Activated B cell treated with CpG ODN at 0.5 μM for 24 hours (primary cell): ENCODE results near the gene BFSP1. TPM values are rescaled to one million over a fixed set of nuclear protein-coding genes. Genes with fewer than 3 reads are reported as not detected.

Experiments used
- ATAC-seq: fragments of 200-7000 bp; cut with Tn5 transposase; one replicate; pipeline ENCODE4 v1.10.0; 2021; ENCODE audit warnings: low read depth, mild to moderate bottlenecking, moderate library complexity
- CTCF ChIA-PET: fragments of 350-600 bp; sonication (Branson Sonifier 250); formaldehyde crosslinking; loops from one replicate; lab custom pipeline; 2021; ENCODE audit warnings: antibody characterized with exemption; lab: Charles Lee
- POLR2A ChIA-PET: fragments of 350-600 bp; sonication (Branson Sonifier 250); formaldehyde crosslinking; loops from one replicate; lab custom pipeline; 2021; ENCODE audit warnings: antibody characterized with exemption; lab: Charles Lee
- DNase-seq: peaks from one replicate; pipeline ENCODE4 v3.0.0; 2022
- H3K27ac Mint-ChIP-seq: one replicate; pipeline ENCODE4 v1.8.0; 2020; ENCODE audit warnings: mixed read lengths
- H3K27me3 Mint-ChIP-seq: one replicate; pipeline ENCODE4 v1.8.0; 2021; ENCODE audit warnings: mixed read lengths
- H3K36me3 Mint-ChIP-seq: one replicate; pipeline ENCODE4 v1.8.0; 2021; ENCODE audit warnings: low read depth, mixed read lengths
- H3K4me1 Mint-ChIP-seq: one replicate; pipeline ENCODE4 v1.8.0; 2021; ENCODE audit warnings: mixed read lengths
- H3K4me3 Mint-ChIP-seq: one replicate; pipeline ENCODE4 v1.8.0; 2020; ENCODE audit warnings: mild to moderate bottlenecking, mixed read lengths
- H3K9me3 Mint-ChIP-seq: one replicate; pipeline ENCODE4 v1.8.0; 2020; ENCODE audit warnings: mixed read lengths
- intact Hi-C: fragments of 100-400 bp; cut with micrococcal nuclease; formaldehyde crosslinking; loops from one replicate; pipeline ENCODE4 v1.15.1; 2024
- total RNA-seq: library from RNA; stranded (reverse); gene quantifications from 2 replicates; pipeline ENCODE4 v1.2.3, GENCODE V29; 2022
- TF ChIP-seq, protein P1 (sequence below): fragments of 200-600 bp; IDR thresholded peaks from one replicate; pipeline ENCODE4 v1.8.0; 2022; ENCODE audit warnings: antibody characterized with exemption, mild to moderate bottlenecking

The BFSP1 gene
- total RNA-seq, 1 donor from 2014 or later, result not detected

DNA sequence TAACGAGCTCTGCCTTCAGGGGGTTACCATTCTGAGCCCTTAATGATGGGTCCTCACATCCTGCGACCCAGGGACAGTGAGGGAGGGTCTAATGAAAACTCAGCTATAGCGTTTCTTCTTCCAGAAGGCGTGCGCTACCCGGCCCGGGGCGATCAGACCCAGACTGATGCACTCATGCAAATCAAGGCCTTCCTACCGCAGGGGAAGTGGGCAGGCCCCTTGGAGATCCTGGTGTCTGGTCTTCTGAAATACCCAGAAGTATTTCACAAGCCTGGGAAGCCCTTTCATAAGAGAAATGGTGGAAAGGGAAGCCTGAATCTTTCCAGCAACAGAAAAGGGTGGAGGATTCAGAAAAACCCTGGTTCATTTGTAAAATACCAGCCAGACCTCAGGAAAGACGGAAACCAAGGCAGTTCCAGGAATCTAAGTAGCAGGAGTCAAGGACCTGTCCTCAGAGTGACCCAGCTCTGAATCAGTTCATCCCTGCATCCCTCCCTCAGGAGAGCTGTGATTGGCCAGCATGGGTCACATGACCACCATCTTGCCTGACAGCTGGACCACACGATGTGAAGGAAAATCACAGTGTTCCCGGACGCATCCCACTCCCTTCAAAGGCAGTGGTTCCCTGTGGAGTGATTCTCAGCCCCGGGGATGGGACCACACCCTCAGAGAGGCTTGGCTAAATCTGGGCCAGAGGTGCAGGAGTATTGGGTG, 12.7 kb downstream of the BFSP1 start:
- Mint-ChIP-seq H3K4me1 (no peaks in the 10 kb centered on the region), H3K9me3 (no peaks in the 10 kb centered on the region), H3K36me3 (no peaks in the 10 kb centered on the region), H3K27ac (no peak overlapping the region), H3K27me3 (peaks cover 20% of the 10 kb centered on the region), H3K4me3 (no peak overlapping the region)
- no peak for DNase-seq
- ChIA-PET CTCF (no interaction called here), POLR2A (no interaction called here)
- no peak for ATAC-seq
- TF ChIP-seq, protein P1, sequence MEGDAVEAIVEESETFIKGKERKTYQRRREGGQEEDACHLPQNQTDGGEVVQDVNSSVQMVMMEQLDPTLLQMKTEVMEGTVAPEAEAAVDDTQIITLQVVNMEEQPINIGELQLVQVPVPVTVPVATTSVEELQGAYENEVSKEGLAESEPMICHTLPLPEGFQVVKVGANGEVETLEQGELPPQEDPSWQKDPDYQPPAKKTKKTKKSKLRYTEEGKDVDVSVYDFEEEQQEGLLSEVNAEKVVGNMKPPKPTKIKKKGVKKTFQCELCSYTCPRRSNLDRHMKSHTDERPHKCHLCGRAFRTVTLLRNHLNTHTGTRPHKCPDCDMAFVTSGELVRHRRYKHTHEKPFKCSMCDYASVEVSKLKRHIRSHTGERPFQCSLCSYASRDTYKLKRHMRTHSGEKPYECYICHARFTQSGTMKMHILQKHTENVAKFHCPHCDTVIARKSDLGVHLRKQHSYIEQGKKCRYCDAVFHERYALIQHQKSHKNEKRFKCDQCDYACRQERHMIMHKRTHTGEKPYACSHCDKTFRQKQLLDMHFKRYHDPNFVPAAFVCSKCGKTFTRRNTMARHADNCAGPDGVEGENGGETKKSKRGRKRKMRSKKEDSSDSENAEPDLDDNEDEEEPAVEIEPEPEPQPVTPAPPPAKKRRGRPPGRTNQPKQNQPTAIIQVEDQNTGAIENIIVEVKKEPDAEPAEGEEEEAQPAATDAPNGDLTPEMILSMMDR, result no peak
- intact Hi-C loops, result no loop called here

DNA sequence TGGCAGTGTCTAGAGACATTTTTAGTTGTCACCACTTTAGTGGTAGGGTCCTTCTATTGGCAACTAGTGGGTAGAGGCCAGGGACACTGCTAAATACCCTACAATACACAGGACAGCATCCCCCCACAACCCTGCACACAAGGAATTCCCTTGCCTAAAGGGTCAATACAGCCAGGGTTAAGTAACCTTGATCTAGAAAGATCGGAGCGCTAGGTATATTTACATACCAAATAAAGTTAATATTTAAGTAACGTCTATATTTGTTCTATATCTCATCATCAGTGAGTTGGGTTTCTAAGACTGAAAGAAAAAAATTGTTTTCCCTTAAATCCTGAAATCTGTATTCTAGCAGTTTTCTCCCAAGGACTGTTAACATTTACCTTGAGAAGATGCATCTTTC, 16.1 kb downstream of the BFSP1 start:
- Mint-ChIP-seq H3K4me1 (no peaks in the 10 kb centered on the region), H3K4me3 (no peak overlapping the region), H3K27me3 (peaks cover 20% of the 10 kb centered on the region), H3K36me3 (no peaks in the 10 kb centered on the region), H3K9me3 (no peaks in the 10 kb centered on the region), H3K27ac (no peak overlapping the region)
- POLR2A ChIA-PET, result no interaction called here
- DNase-seq (no peak), ATAC-seq (no peak)
- CTCF ChIA-PET, result no interaction called here
- TF ChIP-seq, protein P1, result no peak
- intact Hi-C loops, result no loop called here

DNA sequence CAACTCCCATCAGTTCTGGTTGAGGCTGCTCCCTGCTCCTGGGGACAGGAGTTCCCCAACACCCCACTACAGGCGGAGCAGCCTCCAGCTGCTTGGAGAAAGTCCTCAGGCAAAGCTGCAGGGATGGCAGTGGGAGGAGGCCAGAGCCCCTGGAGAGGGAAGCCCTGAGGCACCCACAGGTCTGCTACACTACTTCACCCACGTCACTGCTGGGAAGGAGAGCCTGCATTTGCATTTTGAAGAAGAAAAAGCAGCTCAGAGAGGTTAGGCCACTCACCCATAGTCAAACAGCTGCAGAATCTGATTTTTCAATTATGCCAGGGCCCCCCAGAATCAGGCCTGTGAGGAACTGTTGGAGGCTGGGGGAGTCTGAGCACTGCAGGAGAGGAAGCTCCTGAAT, 17.2 kb downstream of the BFSP1 start:
- intact Hi-C loops, result no loop called here
- ChIA-PET POLR2A (no interaction called here), CTCF (no interaction called here)
- Mint-ChIP-seq H3K4me1 (no peaks in the 10 kb centered on the region), H3K27me3 (peaks cover 22% of the 10 kb centered on the region), H3K9me3 (no peaks in the 10 kb centered on the region), H3K4me3 (no peak overlapping the region), H3K27ac (no peak overlapping the region), H3K36me3 (no peaks in the 10 kb centered on the region)
- TF ChIP-seq, protein P1, result no peak
- DNase-seq, result no peak
- ATAC-seq, result no peak

DNA sequence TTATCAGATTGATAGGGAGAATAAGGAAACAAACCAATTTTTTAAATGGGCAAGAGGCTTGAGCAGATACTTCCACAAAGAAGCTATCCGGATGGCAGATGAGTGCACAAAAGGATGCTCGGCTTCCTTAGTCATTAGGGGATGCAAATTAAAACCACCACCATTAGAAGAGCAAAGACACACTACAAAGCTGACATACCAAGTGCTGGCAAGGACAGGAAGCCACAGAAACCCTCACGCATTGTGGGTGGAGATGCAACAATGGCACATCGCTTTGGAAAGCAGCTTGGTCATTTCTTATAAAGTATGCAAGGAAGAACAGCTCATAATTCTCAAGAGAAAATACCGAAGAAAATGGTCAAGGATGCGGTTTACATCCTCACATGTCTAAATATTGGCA, 19.8 kb downstream of the BFSP1 start:
- Mint-ChIP-seq H3K4me3 (no peak overlapping the region), H3K4me1 (no peaks in the 10 kb centered on the region), H3K27ac (no peak overlapping the region), H3K36me3 (no peaks in the 10 kb centered on the region), H3K9me3 (no peaks in the 10 kb centered on the region), H3K27me3 (peaks cover 13% of the 10 kb centered on the region)
- TF ChIP-seq, protein P1, result no peak
- ChIA-PET POLR2A (no interaction called here), CTCF (interaction anchor here (0.9 kb wide), 1 partner anchor 25 kb away, joined by 3 read pairs; no protein-coding TSS in a partner anchor)
- ATAC-seq (no peak), DNase-seq (no peak)
- intact Hi-C loops, result no loop called here

DNA sequence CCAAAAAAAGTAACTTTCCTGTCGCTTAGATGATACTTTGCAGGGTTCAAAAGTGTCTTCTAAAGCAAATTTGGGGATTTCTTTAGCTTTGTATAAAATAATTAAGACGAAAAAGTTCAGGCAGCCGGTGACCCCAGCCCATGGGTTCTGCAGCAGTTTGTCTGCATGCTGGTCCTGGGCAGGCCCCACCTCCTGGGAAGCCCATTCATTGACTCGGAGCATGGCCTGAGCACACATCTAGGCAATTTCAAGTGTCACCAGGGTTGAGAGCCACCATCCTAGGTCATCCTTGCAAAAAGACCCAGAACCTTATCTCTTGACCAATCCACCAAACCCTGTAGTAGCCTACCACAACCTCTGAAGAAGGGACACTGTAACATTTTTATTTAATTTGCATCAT, 20.6 kb downstream of the BFSP1 start:
- intact Hi-C loops, result no loop called here

More for the DNA sequence above, 20.6 kb downstream of the BFSP1 start:
- no peak for ATAC-seq
- H3K4me3 Mint-ChIP-seq, result no peak overlapping the region
- DNase-seq, result no peak
- ChIA-PET POLR2A (no interaction called here), CTCF (no interaction called here)
- H3K36me3 Mint-ChIP-seq, result no peaks in the 10 kb centered on the region
- no peak overlapping the region for H3K27ac Mint-ChIP-seq
- H3K27me3 Mint-ChIP-seq, result peaks cover 10% of the 10 kb centered on the region
- H3K4me1 Mint-ChIP-seq, result peaks cover under 1% of the 10 kb centered on the region
- TF ChIP-seq, protein P1, result no peak
- H3K9me3 Mint-ChIP-seq, result no peaks in the 10 kb centered on the region
